Omental fat pad (tissue), 4 donors: ENCODE measurements around the gene GKN1. TPM values are rescaled to one million over a fixed set of nuclear protein-coding genes. Genes with fewer than 3 reads are reported as not detected.

ENCODE experiments used
- ATAC-seq: fragments of 150-250 bp; one replicate; pipeline ENCODE4 v1.9.1; 2016; ENCODE audit warnings: mild to moderate bottlenecking, moderate library complexity; ENCODE audit not compliant: low FRiP score
- DNase-seq: peaks from one replicate; pipeline ENCODE4 v3.0.0-alpha.2; 2019; ENCODE audit warnings: low spot score
- CTCF ChIP-seq, 3 donors: fragments of 450-650 bp; IDR thresholded peaks; one replicate each; pipeline ENCODE4 v1.5.1; 2016 to 2017; ENCODE audit warnings: antibody characterized with exemption in 3 of 3, mild to moderate bottlenecking in 3 of 3, moderate library complexity in 2 of 3
- total RNA-seq, 4 donors: library from RNA; depleted of rRNA; stranded (reverse); fragments of >200 nt; gene quantifications; one replicate each; pipeline ENCODE4 v1.1.0, GENCODE V29; 2016

The GKN1 gene
- total RNA-seq, 4 donors from 2014 or later: not detected

DNA sequence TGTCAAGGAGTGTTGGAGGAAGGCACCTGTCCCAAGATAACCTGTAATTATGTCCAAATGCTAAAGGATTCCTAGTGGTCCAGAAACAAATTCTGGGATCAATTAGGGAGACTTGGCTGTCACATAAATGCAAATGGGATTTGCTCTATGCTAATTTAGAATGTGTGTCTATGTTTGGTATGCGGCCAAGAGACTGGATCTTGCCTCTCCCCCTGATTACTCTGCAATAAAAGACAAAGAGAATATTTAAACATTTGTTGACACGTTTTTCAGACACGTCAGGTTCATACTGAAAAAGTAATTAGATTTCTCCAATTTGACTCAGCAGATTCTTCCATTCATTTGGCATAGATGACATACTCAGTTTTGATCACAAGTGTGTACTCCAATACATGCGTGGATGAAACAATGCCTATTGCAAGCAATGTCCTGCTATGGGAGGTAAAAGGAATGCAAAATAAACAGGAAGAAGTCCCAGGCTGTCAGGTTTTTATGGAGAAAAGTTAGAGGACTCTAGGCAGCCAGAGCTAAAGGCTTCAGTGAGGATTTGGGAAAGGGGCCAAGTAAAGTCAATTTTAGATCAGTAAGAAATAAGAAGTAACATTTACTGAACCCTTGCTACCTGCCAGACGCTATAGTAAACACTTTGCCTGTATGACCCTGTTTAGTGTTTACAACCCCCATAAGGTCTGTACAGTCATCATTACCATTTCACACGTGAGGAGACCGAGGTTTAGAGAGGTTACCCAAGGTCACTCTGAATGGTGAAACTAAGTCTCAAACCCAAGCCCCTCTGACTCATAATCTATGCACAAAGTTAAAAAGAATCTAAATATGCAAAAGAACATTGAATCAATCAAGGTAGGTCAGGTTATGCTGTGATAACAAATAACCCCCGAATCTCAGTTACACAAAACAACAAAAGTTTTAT is 46.3 kb downstream of the GKN1 start:
- ATAC-seq (no peak), DNase-seq (no peak)
- TF ChIP-seq CTCF (IDR thresholded peaks at IDR 0.05): no peak

GRCh38 chr2:69021727-69022126 is 47.3 kb downstream of the GKN1 start:
- ATAC-seq (no peak), DNase-seq (no peak)
- no peak for TF ChIP-seq CTCF (IDR thresholded peaks at IDR 0.05)

- ATAC-seq: peak; percentile 51
- no peak for DNase-seq
- TF ChIP-seq CTCF (IDR thresholded peaks at IDR 0.05): no peak
Measured at GRCh38 chr2:69022548-69022947, 48.1 kb downstream of the GKN1 start.

DNA sequence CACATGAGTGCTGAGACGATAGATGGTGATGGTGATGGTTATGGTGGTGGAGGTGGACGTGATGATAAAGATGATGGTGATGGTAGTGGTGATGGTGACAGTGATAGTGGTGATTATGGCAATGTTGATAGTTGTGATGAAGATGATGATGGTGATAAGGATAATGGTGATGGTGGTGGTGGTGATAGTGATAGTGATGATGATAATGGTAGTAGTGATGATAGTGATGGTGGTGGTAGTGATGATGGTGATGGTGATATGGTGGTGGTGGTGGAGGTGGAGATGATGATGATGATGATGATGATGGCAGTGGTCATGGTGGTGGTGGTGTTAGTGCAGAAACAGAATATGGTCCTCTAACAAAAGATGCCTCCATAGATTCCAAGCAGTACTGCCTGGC is 48.8 kb downstream of the GKN1 start:
- ATAC-seq (no peak), DNase-seq (no peak)

DNA sequence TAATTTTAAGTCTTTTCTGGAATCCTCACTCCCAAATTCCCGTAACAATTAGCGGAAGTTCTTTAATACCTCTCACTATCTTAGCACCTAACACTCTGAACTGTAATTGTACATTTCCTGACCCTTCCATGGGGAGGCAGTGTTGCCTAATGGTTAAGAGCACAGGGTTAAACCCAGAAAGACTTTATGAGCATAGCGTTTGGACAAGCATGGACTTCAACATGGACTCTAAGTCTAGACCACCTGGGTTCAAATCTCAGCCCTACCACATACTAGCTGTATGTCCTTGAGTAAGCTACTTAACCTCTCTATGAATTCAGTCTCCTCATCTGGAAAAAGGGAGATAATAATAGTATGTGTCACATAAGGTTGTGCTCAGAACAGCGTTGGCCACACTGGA is 51.6 kb downstream of the GKN1 start:
- DNase-seq: no peak
- ATAC-seq: no peak
- TF ChIP-seq CTCF (IDR thresholded peaks at IDR 0.05): no peak

More for the DNA sequence above, 48.8 kb downstream of the GKN1 start:
- TF ChIP-seq CTCF (IDR thresholded peaks at IDR 0.05): no peak

- no peak for ATAC-seq
- TF ChIP-seq CTCF (IDR thresholded peaks at IDR 0.05): no peak
- DNase-seq: no peak
Measured at GRCh38 chr2:69026691-69027459, 52.4 kb downstream of the GKN1 start.

Other genes with a start within 250 kb of the GKN1 start
- 10 to 100 TPM in 2 of 4 donors, 1 to 10 TPM in 2; 6.1 to 40.8 (median 11.7) TPM for gene ARHGAP25, start 239.8 kb upstream of the GKN1 start, total RNA-seq
- not detected for gene BMP10, start 103.2 kb upstream of the GKN1 start, total RNA-seq
- not detected for gene GKN2, start 21.7 kb upstream of the GKN1 start, total RNA-seq
- 10 to 100 TPM; 27.7 to 49.1 (median 37.1) TPM for gene ANTXR1, start 38.5 kb downstream of the GKN1 start, total RNA-seq